Thyroid gland (tissue), 4 donors: ENCODE measurements around the gene IRAK2.

Experiments
- CTCF ChIP-seq, 6 experiments: fragments of 200-600 bp in 3 of 6; fragments of 450-650 bp in 3 of 6; sonication (generic) in 3 of 6; IDR thresholded peaks; one replicate each; pipeline ENCODE4 v1.5.1; 2016 to 2019; ENCODE audit warnings: antibody characterized with exemption in 6 of 6, mild to moderate bottlenecking in 2 of 6, inconsistent platforms in 1 of 6, moderate library complexity in 1 of 6
- POLR2A ChIP-seq, 2 donors: fragments of 450-650 bp; IDR thresholded peaks; one replicate each; pipeline ENCODE4 v1.6.1; 2017; ENCODE audit warnings: antibody characterized with exemption in 2 of 2, mild to moderate bottlenecking in 2 of 2, moderate library complexity in 1 of 2

GRCh38 chr3:10155123-10155472 lies 9.6 kb upstream of the IRAK2 start:
- no peak for TF ChIP-seq CTCF (IDR thresholded peaks at IDR 0.05)
- TF ChIP-seq POLR2A (IDR thresholded peaks at IDR 0.05): no peak
